ENCODE data around the gene PPIA.
"Not testable (repeated sequence)": the region's sequence is repeated elsewhere in the genome, so short reads cannot be mapped to it uniquely, and the experiment has no call there.

PPIA gene

GRCh38 chr7:44827567-44827966 lies 31.1 kb downstream of the PPIA start:
- DNase-seq (ENCODE audit: low spot score), result no peak

GRCh38 chr7:44838751-44839150 lies 42.3 kb downstream of the PPIA start:
- no peak for DNase-seq (ENCODE audit: low spot score)

- not testable (repeated sequence) for DNase-seq (ENCODE audit: low spot score)
Observed at GRCh38 chr7:44842675-44843074, 46.2 kb downstream of the PPIA start.

GRCh38 chr7:44843440-44843839 lies 47.0 kb downstream of the PPIA start:
- not testable (repeated sequence) for DNase-seq (ENCODE audit: low spot score)

- no peak for DNase-seq (ENCODE audit: low spot score)
Observed at GRCh38 chr7:44845451-44845850, 49.0 kb downstream of the PPIA start.

GRCh38 chr7:44846390-44846789 lies 49.9 kb downstream of the PPIA start:
- not testable (repeated sequence) for DNase-seq (ENCODE audit: low spot score)

- no peak for DNase-seq (ENCODE audit: low spot score)
Observed at GRCh38 chr7:44846816-44847508, 50.5 kb downstream of the PPIA start.

- peak; percentile 95 for DNase-seq (ENCODE audit: low spot score)
Observed at GRCh38 chr7:44847509-44847919, 51.0 kb downstream of the PPIA start.

- peak; percentile 99 for DNase-seq (ENCODE audit: low spot score)
Observed at GRCh38 chr7:44847920-44848634, 51.6 kb downstream of the PPIA start, which contains the start of gene H2AZ2. Gene H2AZ2, minus strand, starts transcription at chr7:44848087. Its CDS starts 116 bp downstream, at chr7:44847971.

- no peak for DNase-seq (ENCODE audit: low spot score)
Observed at GRCh38 chr7:44849259-44849884, 52.9 kb downstream of the PPIA start.

GRCh38 chr7:44849885-44850544 lies 53.5 kb downstream of the PPIA start:
- DNase-seq (ENCODE audit: low spot score), result no peak

GRCh38 chr7:44852590-44852989 lies 56.1 kb downstream of the PPIA start:
- DNase-seq (ENCODE audit: low spot score), result no peak
